GM12872 (cell line): ENCODE data around the gene SPPL2B.

ENCODE experiments used
- TF ChIP-seq, protein P1 (sequence below): IDR thresholded peaks from 3 replicates; pipeline ENCODE4 v1.5.1; 2011; ENCODE audit warnings: low read depth, mild to moderate bottlenecking, low read length, moderate library complexity; ENCODE audit not compliant: insufficient read depth

SPPL2B gene

DNA sequence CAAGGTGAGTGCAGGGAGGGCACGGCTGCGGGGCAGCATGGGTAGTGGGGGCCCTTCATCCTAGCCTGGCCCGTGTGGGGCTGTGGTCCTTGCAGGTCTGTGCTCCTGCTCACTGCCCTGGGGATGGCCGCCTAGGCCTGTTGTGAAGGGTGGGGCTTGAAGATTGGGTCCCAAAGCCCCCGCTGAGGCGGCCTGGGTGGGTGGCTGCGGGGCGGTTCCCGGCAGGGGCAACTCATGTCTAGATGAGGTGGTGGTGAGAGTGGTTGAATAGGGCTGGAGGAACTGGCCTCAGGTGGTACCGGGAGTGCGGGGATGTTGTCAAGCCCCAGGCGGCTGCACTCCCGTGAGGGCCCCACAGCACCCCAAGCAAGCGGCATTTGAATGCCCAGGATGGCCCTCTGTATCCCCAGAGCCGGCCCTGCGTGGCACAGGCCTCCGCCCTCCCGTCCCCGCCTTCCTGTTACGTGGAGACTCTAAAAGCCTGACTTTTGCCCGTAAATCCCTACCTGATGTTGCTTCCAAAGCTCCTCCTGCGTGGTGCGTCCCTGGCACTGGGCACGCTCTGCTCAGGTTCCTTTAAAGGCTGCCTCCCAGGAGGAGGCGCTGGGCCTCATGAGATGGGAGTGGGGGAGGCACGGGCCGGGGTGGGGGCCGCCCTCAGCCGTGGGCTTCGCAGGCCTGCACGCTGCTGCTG, 15.0 kb downstream of the SPPL2B start:
- TF ChIP-seq, protein P1, sequence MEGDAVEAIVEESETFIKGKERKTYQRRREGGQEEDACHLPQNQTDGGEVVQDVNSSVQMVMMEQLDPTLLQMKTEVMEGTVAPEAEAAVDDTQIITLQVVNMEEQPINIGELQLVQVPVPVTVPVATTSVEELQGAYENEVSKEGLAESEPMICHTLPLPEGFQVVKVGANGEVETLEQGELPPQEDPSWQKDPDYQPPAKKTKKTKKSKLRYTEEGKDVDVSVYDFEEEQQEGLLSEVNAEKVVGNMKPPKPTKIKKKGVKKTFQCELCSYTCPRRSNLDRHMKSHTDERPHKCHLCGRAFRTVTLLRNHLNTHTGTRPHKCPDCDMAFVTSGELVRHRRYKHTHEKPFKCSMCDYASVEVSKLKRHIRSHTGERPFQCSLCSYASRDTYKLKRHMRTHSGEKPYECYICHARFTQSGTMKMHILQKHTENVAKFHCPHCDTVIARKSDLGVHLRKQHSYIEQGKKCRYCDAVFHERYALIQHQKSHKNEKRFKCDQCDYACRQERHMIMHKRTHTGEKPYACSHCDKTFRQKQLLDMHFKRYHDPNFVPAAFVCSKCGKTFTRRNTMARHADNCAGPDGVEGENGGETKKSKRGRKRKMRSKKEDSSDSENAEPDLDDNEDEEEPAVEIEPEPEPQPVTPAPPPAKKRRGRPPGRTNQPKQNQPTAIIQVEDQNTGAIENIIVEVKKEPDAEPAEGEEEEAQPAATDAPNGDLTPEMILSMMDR: no peak

DNA sequence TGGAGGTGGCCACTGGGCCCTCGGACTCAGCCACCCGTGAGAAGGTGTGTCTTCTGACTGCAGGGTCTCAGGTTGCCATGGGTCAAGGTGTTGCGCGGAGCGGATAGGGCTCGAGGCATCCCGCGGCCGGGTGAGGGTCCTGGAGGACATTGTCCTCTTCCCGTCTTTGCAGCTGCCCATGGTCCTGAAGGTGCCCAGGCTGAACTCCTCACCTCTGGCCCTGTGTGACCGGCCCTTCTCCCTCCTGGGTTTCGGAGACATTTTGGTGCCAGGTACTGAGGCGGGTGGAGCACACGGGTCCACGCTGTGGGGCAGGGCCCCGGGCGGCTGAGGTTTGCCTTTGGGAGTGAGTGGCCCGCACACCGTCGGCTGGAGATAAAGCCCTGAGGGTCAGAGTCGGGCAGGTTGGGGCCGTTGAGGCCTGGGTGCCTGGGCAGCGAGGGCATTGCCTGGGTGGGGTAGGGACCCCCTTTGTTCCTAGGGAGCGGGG, 15.9 kb downstream of the SPPL2B start:
- TF ChIP-seq, protein P1: no peak

DNA sequence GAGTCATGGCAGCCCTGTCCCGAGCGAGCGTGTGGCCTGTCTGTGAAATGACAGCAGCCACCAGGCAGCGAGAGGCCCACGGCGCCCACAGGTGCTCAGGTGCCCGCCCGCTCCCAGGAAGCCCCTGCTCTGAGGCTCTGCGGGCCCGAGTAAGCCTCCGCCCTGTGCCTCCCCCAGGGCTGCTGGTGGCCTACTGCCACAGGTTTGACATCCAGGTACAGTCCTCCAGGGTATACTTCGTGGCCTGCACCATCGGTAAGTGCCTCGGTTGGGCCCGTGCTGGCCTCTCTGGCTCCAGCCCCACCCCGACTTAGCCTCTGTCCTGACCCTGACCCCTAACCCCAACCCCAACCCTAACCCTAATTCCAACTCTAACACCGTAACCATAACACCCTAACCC, 16.6 kb downstream of the SPPL2B start:
- TF ChIP-seq, protein P1: no peak

- TF ChIP-seq, protein P1: no peak
These were observed 17.5 kb downstream of the SPPL2B start for GRCh38 chr19:2345794-2346663.

DNA sequence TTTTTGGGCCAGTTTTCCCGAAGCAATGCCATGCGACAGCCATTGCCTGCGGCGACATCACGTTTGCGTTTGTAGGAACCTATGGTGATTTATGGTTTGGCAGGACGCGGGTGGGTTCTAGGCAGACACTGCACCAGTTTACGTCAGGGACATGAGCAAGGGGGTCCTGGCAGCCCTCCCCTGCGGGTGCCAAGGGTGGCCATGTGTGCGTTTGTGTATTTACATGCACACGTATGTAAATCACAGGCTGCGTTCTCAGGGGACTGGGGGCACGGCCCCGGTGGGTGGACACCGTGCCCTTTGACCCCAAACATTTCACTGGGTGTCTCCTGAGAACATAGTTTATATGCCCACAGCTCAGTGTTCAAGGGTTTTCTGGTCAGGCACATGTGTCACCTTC, 22.2 kb downstream of the SPPL2B start:
- TF ChIP-seq, protein P1: no peak

GRCh38 chr19:2351591-2351990, 23.1 kb downstream of the SPPL2B start:
- TF ChIP-seq, protein P1: no peak

- TF ChIP-seq, protein P1: no peak
These were observed 23.6 kb downstream of the SPPL2B start for GRCh38 chr19:2352121-2352520.
